IPS DF 4.7 (cell line): Measurements from ENCODE around the gene CDC73.
"Not testable (repeated sequence)": the region's sequence is repeated elsewhere in the genome, so short reads cannot be mapped to it uniquely, and the experiment has no call there.

Experiments
- DNase-seq: peaks from one replicate; pipeline ENCODE4 v3.0.0-alpha.2; 2013; ENCODE audit warnings: low spot score; ENCODE audit errors: extremely low read depth

The CDC73 gene

GRCh38 chr1:193179094-193179493, 57.3 kb downstream of the CDC73 start:
- DNase-seq, result no peak

GRCh38 chr1:193181536-193181935, 59.7 kb downstream of the CDC73 start:
- DNase-seq, result no peak

GRCh38 chr1:193181985-193182384, 60.2 kb downstream of the CDC73 start:
- DNase-seq, result no peak

GRCh38 chr1:193183019-193183627, 61.3 kb downstream of the CDC73 start:
- DNase-seq, result no peak

GRCh38 chr1:193184776-193185175, 62.9 kb downstream of the CDC73 start:
- DNase-seq, result no peak

DNA sequence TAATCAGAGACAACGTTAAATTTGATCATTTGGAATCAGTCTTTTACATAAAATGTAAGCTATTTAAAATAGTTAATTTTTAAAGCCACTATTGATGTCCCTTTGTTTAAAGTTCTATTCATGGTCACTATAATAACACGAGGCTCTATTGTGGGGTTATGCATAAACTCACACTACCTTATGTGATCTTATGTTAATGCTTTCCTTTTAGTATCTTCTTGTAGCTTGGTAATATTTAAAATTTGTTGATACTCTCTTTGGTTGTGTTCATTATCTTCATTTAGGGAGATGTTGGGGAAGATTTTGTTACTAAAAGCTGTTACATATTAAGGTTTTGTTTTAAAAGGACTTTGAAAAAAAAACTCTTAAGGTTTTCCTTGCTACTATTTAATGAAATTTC, 63.4 kb downstream of the CDC73 start:
- no peak for DNase-seq

DNA sequence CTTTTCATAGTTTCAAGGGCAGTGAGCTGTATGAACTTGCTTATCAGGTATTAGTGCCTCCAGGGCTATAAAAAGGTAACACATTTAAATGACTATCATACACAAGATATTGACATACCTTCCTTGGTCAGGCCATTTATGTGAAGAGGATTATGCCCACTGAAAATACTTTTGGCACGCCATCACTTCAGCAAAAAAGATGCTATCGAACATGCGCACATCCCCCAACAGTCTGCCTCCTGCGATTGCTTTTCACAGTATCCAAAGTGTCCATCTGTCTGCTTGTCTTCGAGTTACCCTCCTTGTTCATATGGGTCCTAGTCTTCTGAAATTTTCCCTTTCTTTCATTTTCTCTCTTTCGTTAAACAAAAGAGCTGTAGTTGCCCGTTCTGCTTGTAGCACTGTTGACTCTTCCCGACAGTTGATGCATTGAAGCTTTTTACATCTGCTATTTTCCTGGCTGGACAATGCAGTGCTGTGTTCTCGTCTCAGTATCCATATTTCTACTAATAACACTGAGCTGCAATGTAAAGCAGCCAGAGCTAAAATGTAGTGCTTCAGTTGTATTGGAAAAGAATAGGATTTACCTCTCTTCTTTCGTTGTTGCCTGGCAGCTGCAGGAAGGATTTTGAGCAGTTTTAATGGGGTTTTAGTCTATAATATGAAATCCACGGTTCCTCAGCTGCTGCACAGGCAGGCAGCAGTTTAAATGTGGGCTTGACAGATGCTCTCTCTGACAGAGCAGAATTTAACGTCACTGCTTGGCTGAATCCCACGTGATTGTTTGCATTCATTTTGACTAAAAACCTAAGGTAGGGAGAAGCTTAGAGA, 64.3 kb downstream of the CDC73 start, which contains the start of gene B3GALT2:
Gene B3GALT2, minus strand, starts transcription at position 713 of the 831 bp plus-strand sequence. CDS start 5,051 bp downstream, outside the sequence.
- no peak for DNase-seq

- DNase-seq, result no peak
These were observed 65.3 kb downstream of the CDC73 start for GRCh38 chr1:193187114-193187513.

GRCh38 chr1:193188915-193189314, 67.1 kb downstream of the CDC73 start:
- DNase-seq, result not testable (repeated sequence)

GRCh38 chr1:193189442-193190095, 67.7 kb downstream of the CDC73 start:
- no peak for DNase-seq

DNA sequence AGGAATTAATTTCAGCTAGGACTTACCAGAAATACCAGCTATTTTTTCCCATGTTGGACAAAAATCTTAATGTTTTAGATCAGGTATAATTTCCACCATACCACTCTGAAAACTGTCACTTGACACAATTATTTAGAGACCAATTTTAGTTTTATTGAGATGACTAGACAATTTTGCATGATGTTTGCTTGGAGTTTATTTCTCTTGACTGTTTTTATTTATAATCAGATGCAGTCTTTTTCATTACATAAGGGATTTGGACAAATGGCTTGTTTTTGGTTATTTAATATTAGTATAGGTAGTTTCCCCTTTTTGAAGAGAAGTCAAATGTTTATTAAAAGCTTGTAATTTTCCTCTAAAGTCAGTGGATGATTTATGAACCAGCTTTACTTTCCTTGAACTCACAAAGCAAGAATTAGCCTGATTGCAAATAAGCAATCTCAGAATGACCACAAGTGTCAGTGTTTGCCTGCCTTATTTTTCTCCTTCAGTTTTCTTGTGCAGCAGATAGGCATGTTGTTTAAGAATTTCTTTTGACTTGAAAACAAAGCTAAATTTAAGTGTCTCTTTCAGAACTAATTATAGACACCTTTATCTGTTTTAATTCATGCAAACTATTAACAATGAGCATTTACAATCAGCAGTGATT, 68.4 kb downstream of the CDC73 start:
- DNase-seq, result no peak

DNA sequence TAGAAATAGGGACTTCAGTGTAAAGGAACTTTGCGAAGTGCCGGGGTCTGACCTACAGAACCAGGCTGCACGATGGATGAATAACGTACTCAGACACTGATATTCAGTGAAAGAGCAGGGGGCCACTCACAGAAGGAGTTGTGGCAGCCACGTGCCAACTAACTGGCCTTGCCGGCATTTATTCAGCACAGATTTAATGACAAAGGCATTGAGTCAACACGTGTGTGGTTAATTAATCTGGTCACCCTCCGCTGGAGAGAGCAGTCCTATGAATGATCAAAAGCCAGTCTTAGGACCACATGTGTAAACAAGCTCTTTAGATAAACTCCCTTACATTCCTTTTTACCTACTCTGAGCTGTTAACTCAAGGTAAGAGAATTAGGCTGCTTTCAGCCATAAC, 70.8 kb downstream of the CDC73 start:
- no peak for DNase-seq

DNA sequence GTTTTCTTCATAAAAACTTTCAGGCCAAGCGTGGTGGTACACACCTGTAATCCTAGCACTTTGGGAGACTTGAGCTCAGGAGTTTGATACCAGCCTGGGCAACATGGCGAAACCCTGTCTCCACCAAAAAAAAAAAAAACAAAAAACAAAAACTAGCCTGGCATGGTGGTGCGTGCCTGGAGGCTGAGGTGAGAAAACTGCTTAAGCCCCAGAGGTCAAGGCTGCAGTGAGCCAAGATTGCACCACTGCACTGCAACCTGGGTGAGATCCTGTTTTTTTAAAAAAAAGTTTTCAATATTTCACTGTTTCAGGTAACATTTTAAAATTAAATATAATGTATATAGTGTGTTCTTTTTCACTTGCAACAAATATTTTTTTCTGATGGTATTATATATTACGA, 78.1 kb downstream of the CDC73 start:
- no peak for DNase-seq

DNA sequence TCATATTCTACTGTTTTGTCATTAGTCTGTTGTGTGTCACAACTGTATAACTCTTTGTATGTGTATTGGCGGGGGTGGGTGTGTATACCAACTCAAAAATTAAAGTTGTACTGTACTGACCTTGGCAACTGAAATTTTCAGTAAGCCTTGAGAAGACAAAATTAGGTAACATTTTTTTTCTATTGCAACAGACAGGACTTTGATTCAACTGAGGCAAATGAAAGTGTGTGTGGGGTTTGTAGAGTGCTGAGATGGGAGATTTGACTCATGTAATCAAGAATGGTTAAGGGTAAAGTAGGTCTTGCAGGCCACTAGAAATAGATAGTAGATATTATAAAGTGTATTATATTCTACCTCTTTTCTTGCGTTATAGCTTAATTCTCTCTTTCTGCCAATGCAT, 79.2 kb downstream of the CDC73 start:
- DNase-seq, result no peak

- no peak for DNase-seq
These were observed 89.2 kb downstream of the CDC73 start for GRCh38 chr1:193210996-193211395.

GRCh38 chr1:193211539-193211938, 89.7 kb downstream of the CDC73 start:
- no peak for DNase-seq

DNA sequence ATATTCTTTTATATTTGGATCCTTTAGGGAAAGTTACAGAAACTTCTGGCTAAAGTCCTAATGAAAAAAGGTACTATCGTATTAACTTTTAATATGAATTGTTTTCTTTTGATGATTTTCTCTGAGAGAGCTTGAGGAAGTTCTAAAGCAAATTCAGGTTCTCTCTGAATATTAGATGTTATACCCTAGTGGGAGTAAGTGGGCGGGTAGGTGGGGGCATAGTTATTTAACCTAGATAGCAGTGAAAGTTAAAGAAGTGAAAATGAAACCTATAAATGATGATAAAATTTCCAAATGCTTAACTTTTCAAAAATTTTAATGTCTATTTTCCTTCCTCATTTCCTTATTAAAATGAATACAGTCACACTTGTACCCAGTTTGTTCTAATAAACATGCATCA, 90.8 kb downstream of the CDC73 start:
- no peak for DNase-seq

GRCh38 chr1:193213998-193214397, 92.2 kb downstream of the CDC73 start:
- DNase-seq, result no peak

GRCh38 chr1:193216920-193217319, 95.1 kb downstream of the CDC73 start:
- DNase-seq, result peak; percentile 30

GRCh38 chr1:193219391-193219790, 97.6 kb downstream of the CDC73 start:
- DNase-seq, result no peak

DNA sequence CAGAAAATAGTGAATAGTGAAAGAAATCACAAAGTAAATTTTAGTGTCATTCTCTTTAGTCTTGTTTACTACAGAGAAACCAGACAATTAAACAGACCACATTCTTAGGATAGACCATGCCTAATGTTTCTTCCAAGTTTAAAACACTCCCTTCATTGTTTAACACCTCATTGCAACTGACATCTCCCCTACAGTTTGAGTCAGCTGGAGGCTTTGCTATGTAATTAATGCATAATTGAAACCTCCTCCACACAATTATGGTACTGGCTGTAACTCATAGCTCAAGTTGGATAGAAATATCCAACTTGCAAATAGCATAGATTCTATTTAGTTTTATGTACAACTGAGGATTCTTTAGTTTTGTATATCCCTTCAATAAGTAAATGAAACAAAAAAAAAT, 99.8 kb downstream of the CDC73 start:
- no peak for DNase-seq

- no peak for DNase-seq
These were observed 100.3 kb downstream of the CDC73 start for GRCh38 chr1:193222056-193222615.
